ENCODE measurements around the gene LPAR6. TPM values are rescaled to one million over a fixed set of nuclear protein-coding genes. Genes with fewer than 3 reads are reported as not detected.

Gene LPAR6
- polyA plus RNA-seq, 1 donor: 24.7 TPM

DNA sequence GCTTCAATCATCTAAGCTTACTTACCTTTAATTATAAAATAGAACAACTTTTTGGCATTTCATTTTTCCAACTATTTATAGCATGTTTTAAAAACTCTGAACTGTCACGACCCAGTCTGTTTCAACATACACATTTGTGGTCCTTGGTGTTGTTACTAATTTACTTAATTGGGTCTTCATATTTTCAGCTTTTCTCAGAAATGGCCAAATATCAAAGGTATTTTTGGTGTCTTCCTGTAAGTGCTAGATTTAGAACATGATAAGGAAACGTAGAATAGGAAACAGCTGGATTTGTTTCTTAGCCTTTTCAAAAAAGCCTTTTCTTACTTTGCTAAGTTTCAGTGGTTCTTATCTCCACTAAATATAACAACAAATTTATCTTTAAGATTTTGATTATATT is 11.4 kb downstream of the LPAR6 start:
- no peaks in the 10 kb centered on the region for H3K9me3 ChIP-seq (ENCODE audit: control insufficient read depth, low read depth, low read length)
- no peaks in the 10 kb centered on the region for H3K36me3 ChIP-seq (ENCODE audit: control insufficient read depth, insufficient read depth, low read length)
- H3K4me1 ChIP-seq (ENCODE audit: control insufficient read depth, insufficient read depth, low read length): no peaks in the 10 kb centered on the region
- no peak overlapping the region for H3K4me3 ChIP-seq (ENCODE audit: low read length)
- DNase-seq: no peak
- no peaks in the 10 kb centered on the region for H3K27me3 ChIP-seq (ENCODE audit: control insufficient read depth, insufficient read depth, low read length)
- 83% methylated on average over 1 of the region's 2 CpGs for WGBS (ENCODE audit: insufficient coverage, low lambda C conversion rate)
- H3K27ac ChIP-seq (ENCODE audit: low read length): no peak overlapping the region

- Histone ChIP-seq H3K4me3 (ENCODE audit: low read length) (no peak overlapping the region), H3K27me3 (ENCODE audit: control insufficient read depth, insufficient read depth, low read length) (no peaks in the 10 kb centered on the region), H3K4me1 (ENCODE audit: control insufficient read depth, insufficient read depth, low read length) (no peaks in the 10 kb centered on the region), H3K9me3 (ENCODE audit: control insufficient read depth, low read depth, low read length) (no peaks in the 10 kb centered on the region), H3K36me3 (ENCODE audit: control insufficient read depth, insufficient read depth, low read length) (no peaks in the 10 kb centered on the region), H3K27ac (ENCODE audit: low read length) (no peak overlapping the region)
- peak; percentile 9 to 55 for DNase-seq
- 40% methylated on average over 1 of the region's 1 CpG for WGBS (ENCODE audit: insufficient coverage, low lambda C conversion rate)
Observed at GRCh38 chr13:48400850-48401291, 12.0 kb downstream of the LPAR6 start.

DNA sequence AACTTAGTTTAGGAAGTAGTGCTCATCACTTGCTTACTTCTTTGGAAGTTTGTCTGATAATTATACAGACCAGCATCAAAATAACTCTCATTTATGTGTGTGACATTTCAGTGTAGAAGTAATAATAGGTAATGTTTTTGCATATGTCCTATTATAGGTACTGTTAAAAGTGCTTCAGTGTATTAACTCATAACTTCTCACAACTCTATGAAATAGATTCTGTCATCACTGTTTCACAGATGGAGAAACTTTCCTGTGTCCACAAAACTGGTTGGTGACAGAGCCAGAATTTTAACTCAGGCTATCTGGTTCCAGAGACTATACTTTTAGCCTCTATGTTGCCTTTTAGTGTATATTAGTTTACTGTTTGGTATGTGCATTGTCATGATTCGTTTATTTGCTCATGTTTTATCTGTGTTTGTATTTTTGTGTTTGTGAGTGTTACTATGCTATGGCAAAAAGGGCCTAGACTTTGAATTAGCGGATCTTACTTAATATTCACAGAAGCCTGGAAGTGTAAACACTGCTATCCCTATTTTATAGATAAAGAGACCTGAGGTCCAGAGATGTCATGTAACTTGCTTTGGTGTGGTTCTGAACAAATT is 12.7 kb downstream of the LPAR6 start:
- Histone ChIP-seq H3K9me3 (ENCODE audit: control insufficient read depth, low read depth, low read length) (no peaks in the 10 kb centered on the region), H3K27ac (ENCODE audit: low read length) (no peak overlapping the region), H3K36me3 (ENCODE audit: control insufficient read depth, insufficient read depth, low read length) (no peaks in the 10 kb centered on the region), H3K4me1 (ENCODE audit: control insufficient read depth, insufficient read depth, low read length) (no peaks in the 10 kb centered on the region), H3K27me3 (ENCODE audit: control insufficient read depth, insufficient read depth, low read length) (no peaks in the 10 kb centered on the region), H3K4me3 (ENCODE audit: low read length) (no peak overlapping the region)
- no CpG with 5 or more reads among the region's 2 CpGs for WGBS (ENCODE audit: insufficient coverage, low lambda C conversion rate)
- DNase-seq: no peak

- peaks cover 5% of the 10 kb centered on the region for H3K36me3 ChIP-seq (ENCODE audit: control insufficient read depth, insufficient read depth, low read length)
- no peak overlapping the region for H3K4me3 ChIP-seq (ENCODE audit: low read length)
- no peaks in the 10 kb centered on the region for H3K4me1 ChIP-seq (ENCODE audit: control insufficient read depth, insufficient read depth, low read length)
- H3K27ac ChIP-seq (ENCODE audit: low read length): no peak overlapping the region
- no peaks in the 10 kb centered on the region for H3K27me3 ChIP-seq (ENCODE audit: control insufficient read depth, insufficient read depth, low read length)
- no peaks in the 10 kb centered on the region for H3K9me3 ChIP-seq (ENCODE audit: control insufficient read depth, low read depth, low read length)
- no peak for DNase-seq
Observed at GRCh38 chr13:48398450-48399095, 14.3 kb downstream of the LPAR6 start.

- no CpG with 5 or more reads among the region's 1 CpG for WGBS (ENCODE audit: insufficient coverage, low lambda C conversion rate)
Observed at GRCh38 chr13:48397744-48398143, 15.2 kb downstream of the LPAR6 start.

GRCh38 chr13:48393698-48394085 is 19.2 kb downstream of the LPAR6 start:
- Histone ChIP-seq H3K4me1 (ENCODE audit: control insufficient read depth, insufficient read depth, low read length) (no peaks in the 10 kb centered on the region), H3K27me3 (ENCODE audit: control insufficient read depth, insufficient read depth, low read length) (no peaks in the 10 kb centered on the region), H3K4me3 (ENCODE audit: low read length) (no peak overlapping the region), H3K9me3 (ENCODE audit: control insufficient read depth, low read depth, low read length) (no peaks in the 10 kb centered on the region), H3K36me3 (ENCODE audit: control insufficient read depth, insufficient read depth, low read length) (peaks cover 7% of the 10 kb centered on the region), H3K27ac (ENCODE audit: low read length) (no peak overlapping the region)
- no CpG with 5 or more reads among the region's 2 CpGs for WGBS (ENCODE audit: insufficient coverage, low lambda C conversion rate)
- DNase-seq: no peak

More at GRCh38 chr13:48397744-48398143, 15.2 kb downstream of the LPAR6 start:
- no peaks in the 10 kb centered on the region for H3K9me3 ChIP-seq (ENCODE audit: control insufficient read depth, low read depth, low read length)
- no peaks in the 10 kb centered on the region for H3K4me1 ChIP-seq (ENCODE audit: control insufficient read depth, insufficient read depth, low read length)
- peaks cover 5% of the 10 kb centered on the region for H3K36me3 ChIP-seq (ENCODE audit: control insufficient read depth, insufficient read depth, low read length)
- H3K27me3 ChIP-seq (ENCODE audit: control insufficient read depth, insufficient read depth, low read length): no peaks in the 10 kb centered on the region
- no peak overlapping the region for H3K4me3 ChIP-seq (ENCODE audit: low read length)
- no peak overlapping the region for H3K27ac ChIP-seq (ENCODE audit: low read length)
- no peak for DNase-seq

DNA sequence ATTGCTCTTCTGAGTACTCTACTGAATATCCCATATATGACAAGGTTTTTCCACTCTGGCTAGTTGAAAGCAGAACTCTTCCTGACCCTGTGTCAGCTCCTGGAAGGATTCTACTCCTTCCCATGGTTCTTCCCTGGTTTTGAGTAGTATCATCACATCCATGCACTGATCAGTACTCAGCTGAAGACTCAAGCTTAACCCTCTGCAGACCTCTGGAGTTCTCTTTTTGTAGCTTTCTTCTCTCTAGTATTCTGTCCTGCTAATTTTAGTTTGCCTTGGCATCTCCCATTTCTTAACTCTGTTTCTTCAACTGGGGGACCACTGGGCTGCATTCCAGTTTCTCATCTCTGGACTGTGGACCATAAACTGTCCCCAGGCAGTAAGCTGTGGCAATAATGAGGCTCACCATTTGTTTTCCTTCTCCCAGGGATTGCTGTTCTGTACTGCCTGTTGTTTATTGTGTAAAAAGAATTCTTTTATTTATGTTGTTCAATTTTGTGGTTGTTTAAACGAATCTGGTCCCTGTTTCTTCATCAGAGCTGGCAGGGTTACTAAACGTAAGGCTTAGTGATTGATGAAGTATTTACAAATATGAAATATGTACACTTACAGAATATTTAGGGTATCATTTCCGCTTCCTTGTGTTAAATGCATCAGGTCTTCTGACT is 19.7 kb downstream of the LPAR6 start:
- Histone ChIP-seq H3K9me3 (ENCODE audit: control insufficient read depth, low read depth, low read length) (no peaks in the 10 kb centered on the region), H3K4me1 (ENCODE audit: control insufficient read depth, insufficient read depth, low read length) (no peaks in the 10 kb centered on the region), H3K27ac (ENCODE audit: low read length) (no peak overlapping the region), H3K36me3 (ENCODE audit: control insufficient read depth, insufficient read depth, low read length) (peaks cover 7% of the 10 kb centered on the region), H3K4me3 (ENCODE audit: low read length) (no peak overlapping the region), H3K27me3 (ENCODE audit: control insufficient read depth, insufficient read depth, low read length) (no peaks in the 10 kb centered on the region)
- WGBS (ENCODE audit: insufficient coverage, low lambda C conversion rate): no CpG with 5 or more reads among the region's 3 CpGs
- DNase-seq: no peak

DNA sequence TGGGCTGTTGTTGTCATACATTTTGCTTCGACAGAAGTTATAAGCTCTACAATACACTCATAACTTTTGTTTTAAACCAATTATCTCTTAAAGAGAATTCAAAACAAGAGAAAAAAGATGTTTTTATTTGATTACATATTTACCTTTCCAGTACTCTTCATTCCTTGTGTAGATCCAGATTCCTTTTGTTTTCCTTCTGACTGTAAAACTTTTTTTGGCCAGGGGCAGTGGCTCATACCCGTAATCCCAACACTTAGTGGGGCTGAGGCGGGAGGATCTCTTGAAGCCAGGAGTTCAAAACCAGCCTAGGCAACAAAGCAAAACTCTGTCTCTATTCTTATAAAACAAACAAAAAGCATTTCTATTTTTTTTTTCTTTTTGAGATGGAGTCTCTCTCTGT is 21.7 kb downstream of the LPAR6 start:
- Histone ChIP-seq H3K27ac (ENCODE audit: low read length) (no peak overlapping the region), H3K4me1 (ENCODE audit: control insufficient read depth, insufficient read depth, low read length) (no peaks in the 10 kb centered on the region), H3K9me3 (ENCODE audit: control insufficient read depth, low read depth, low read length) (no peaks in the 10 kb centered on the region), H3K4me3 (ENCODE audit: low read length) (no peak overlapping the region), H3K27me3 (ENCODE audit: control insufficient read depth, insufficient read depth, low read length) (no peaks in the 10 kb centered on the region), H3K36me3 (ENCODE audit: control insufficient read depth, insufficient read depth, low read length) (peaks cover 7% of the 10 kb centered on the region)
- 88% methylated on average over 1 of the region's 3 CpGs for WGBS (ENCODE audit: insufficient coverage, low lambda C conversion rate)
- DNase-seq: no peak

- Histone ChIP-seq H3K27me3 (ENCODE audit: control insufficient read depth, insufficient read depth, low read length) (no peaks in the 10 kb centered on the region), H3K36me3 (ENCODE audit: control insufficient read depth, insufficient read depth, low read length) (peaks cover 7% of the 10 kb centered on the region), H3K4me3 (ENCODE audit: low read length) (no peak overlapping the region), H3K4me1 (ENCODE audit: control insufficient read depth, insufficient read depth, low read length) (no peaks in the 10 kb centered on the region), H3K27ac (ENCODE audit: low read length) (no peak overlapping the region), H3K9me3 (ENCODE audit: control insufficient read depth, low read depth, low read length) (no peaks in the 10 kb centered on the region)
- DNase-seq: no peak
- WGBS (ENCODE audit: insufficient coverage, low lambda C conversion rate): 100% methylated on average over 5 of the region's 8 CpGs
Observed at GRCh38 chr13:48386816-48387215, 26.1 kb downstream of the LPAR6 start.

GRCh38 chr13:48383384-48383783 is 29.5 kb downstream of the LPAR6 start:
- no CpG with 5 or more reads among the region's 2 CpGs for WGBS (ENCODE audit: insufficient coverage, low lambda C conversion rate)
- DNase-seq: no peak
- H3K4me3 ChIP-seq (ENCODE audit: low read length): no peak overlapping the region
- H3K27me3 ChIP-seq (ENCODE audit: control insufficient read depth, insufficient read depth, low read length): no peaks in the 10 kb centered on the region
- H3K9me3 ChIP-seq (ENCODE audit: control insufficient read depth, low read depth, low read length): no peaks in the 10 kb centered on the region
- H3K36me3 ChIP-seq (ENCODE audit: control insufficient read depth, insufficient read depth, low read length): peaks cover 6% of the 10 kb centered on the region
- no peaks in the 10 kb centered on the region for H3K4me1 ChIP-seq (ENCODE audit: control insufficient read depth, insufficient read depth, low read length)
- H3K27ac ChIP-seq (ENCODE audit: low read length): no peak overlapping the region

- no peak overlapping the region for H3K4me3 ChIP-seq (ENCODE audit: low read length)
- H3K27me3 ChIP-seq (ENCODE audit: control insufficient read depth, insufficient read depth, low read length): no peaks in the 10 kb centered on the region
- H3K4me1 ChIP-seq (ENCODE audit: control insufficient read depth, insufficient read depth, low read length): no peaks in the 10 kb centered on the region
- no peak overlapping the region for H3K27ac ChIP-seq (ENCODE audit: low read length)
- DNase-seq: no peak
- peaks cover 7% of the 10 kb centered on the region for H3K36me3 ChIP-seq (ENCODE audit: control insufficient read depth, insufficient read depth, low read length)
- H3K9me3 ChIP-seq (ENCODE audit: control insufficient read depth, low read depth, low read length): no peaks in the 10 kb centered on the region
Observed at GRCh38 chr13:48380581-48380980, 32.3 kb downstream of the LPAR6 start.

All from large intestine (tissue), 3 donors.